Measurements from ENCODE around the gene PGBD5. TPM values are rescaled to one million over a fixed set of nuclear protein-coding genes. Genes with fewer than 3 reads are reported as not detected.
A peak's percentile ranks its signal among the peaks of the same experiment; 100 is the strongest.

Gene PGBD5
- total and polyA plus RNA-seq, 2 experiments from 2014 or later, result 0.40 to 1.2 TPM

DNA sequence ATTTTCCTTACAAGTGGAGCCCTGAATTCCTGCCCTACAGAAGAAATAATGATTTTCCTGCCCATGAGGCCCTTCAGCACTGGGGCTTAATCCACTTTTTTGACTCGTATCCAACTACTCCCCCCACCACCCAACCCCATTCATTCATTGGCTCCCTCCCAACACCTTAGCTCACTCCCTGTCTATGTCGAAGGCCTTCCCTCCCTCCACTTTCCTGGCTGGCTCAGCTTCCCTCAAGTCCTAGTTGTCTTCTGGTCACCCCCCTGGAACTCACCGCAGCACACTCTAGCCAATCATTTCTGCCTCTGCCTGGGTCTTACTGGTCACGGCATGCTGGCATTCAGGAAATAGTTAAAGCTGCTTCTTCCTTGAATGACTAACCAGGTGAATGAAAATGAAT is 118.9 kb downstream of the PGBD5 start:
- Histone ChIP-seq H3K27me3 (no peaks in the 10 kb centered on the region), H3K4me1 (ENCODE audit: low read depth) (no peaks in the 10 kb centered on the region), H3K9me3 (ENCODE audit: low read depth) (no peaks in the 10 kb centered on the region), H3K27ac (no peak overlapping the region), H3K4me3 (no peak overlapping the region), H3K36me3 (no peaks in the 10 kb centered on the region)
- TF ChIP-seq, protein P1, sequence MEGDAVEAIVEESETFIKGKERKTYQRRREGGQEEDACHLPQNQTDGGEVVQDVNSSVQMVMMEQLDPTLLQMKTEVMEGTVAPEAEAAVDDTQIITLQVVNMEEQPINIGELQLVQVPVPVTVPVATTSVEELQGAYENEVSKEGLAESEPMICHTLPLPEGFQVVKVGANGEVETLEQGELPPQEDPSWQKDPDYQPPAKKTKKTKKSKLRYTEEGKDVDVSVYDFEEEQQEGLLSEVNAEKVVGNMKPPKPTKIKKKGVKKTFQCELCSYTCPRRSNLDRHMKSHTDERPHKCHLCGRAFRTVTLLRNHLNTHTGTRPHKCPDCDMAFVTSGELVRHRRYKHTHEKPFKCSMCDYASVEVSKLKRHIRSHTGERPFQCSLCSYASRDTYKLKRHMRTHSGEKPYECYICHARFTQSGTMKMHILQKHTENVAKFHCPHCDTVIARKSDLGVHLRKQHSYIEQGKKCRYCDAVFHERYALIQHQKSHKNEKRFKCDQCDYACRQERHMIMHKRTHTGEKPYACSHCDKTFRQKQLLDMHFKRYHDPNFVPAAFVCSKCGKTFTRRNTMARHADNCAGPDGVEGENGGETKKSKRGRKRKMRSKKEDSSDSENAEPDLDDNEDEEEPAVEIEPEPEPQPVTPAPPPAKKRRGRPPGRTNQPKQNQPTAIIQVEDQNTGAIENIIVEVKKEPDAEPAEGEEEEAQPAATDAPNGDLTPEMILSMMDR (IDR thresholded peaks at IDR 0.05; ENCODE audit: low read depth, low read length), result no peak
- DNase-seq (ENCODE audit: low read depth in 1 of 2, low spot score in 1 of 2), result peak in 1 of 2 donors; percentile 46

DNA sequence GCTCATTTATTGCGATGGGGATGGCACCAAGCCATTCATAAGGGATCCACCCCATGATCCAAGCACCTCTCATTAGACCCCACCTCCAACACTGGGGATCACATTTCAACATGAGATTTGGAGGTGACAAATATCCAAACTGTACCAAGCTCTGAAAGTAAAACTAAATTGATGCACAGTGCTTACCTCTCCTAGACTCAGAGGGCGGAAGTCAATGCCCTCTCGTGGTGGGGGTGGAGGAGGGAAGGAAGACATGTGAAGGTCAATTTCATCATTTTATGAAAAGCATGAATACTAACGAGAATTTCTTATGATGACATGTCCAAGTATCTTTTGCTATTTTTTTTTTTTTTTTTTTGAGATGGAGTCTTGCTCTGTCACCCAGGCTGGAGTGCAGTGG is 120.0 kb downstream of the PGBD5 start:
- Histone ChIP-seq H3K9me3 (ENCODE audit: low read depth) (no peaks in the 10 kb centered on the region), H3K36me3 (no peaks in the 10 kb centered on the region), H3K4me1 (ENCODE audit: low read depth) (no peaks in the 10 kb centered on the region), H3K27me3 (no peaks in the 10 kb centered on the region), H3K4me3 (no peak overlapping the region), H3K27ac (no peak overlapping the region)
- no peak for DNase-seq (ENCODE audit: low read depth in 1 of 2, low spot score in 1 of 2)
- TF ChIP-seq, protein P1 (IDR thresholded peaks at IDR 0.05; ENCODE audit: low read depth, low read length), result no peak

DNA sequence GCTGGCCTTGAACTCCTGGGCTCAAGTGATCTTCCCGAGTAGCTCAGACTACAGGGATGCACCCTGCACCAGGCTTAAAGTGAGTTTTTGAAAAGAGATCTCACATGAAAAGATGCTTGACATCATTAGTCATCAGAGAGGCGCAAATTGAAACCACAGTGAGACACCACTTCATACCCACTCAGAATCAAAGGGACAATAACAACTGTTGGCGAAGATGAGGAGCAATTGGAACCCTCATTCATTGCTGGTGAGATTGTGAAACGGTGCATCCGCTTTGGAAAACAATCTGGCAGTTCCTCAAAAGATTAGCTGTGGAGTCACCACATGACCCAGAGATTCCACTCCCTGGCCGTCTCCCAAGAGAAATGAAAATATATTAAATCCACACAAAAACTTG is 122.3 kb downstream of the PGBD5 start:
- TF ChIP-seq, protein P1 (IDR thresholded peaks at IDR 0.05; ENCODE audit: low read depth, low read length), result no peak
- Histone ChIP-seq H3K4me3 (no peak overlapping the region), H3K36me3 (no peaks in the 10 kb centered on the region), H3K27ac (no peak overlapping the region), H3K4me1 (ENCODE audit: low read depth) (no peaks in the 10 kb centered on the region), H3K9me3 (ENCODE audit: low read depth) (no peaks in the 10 kb centered on the region), H3K27me3 (no peaks in the 10 kb centered on the region)
- peak in 1 of 2 donors; percentile 83 for DNase-seq (ENCODE audit: low read depth in 1 of 2, low spot score in 1 of 2)

DNA sequence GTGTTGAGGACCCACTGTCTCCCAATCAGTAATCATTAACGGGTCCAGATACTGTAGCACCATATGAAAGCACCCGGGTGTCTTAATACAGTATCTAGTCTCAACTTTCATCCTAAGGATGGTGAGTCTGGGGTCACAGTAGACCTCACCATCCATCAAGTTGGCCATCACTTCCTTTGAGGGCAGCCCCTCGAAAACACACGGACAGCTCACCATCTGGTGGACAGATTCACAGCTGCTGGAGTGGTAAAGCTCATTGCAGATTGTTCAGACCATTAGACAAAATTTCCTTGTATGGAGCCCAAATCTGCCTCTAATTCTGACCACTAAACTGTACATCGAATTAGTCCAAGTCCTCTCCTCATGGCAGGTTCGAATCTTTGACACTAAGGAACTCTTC is 123.1 kb downstream of the PGBD5 start:
- no peaks in the 10 kb centered on the region for H3K36me3 ChIP-seq
- TF ChIP-seq, protein P1 (IDR thresholded peaks at IDR 0.05; ENCODE audit: low read depth, low read length), result no peak
- DNase-seq (ENCODE audit: low read depth in 1 of 2, low spot score in 1 of 2), result no peak
- no peaks in the 10 kb centered on the region for H3K9me3 ChIP-seq (ENCODE audit: low read depth)
- H3K27me3 ChIP-seq, result no peaks in the 10 kb centered on the region
- no peak overlapping the region for H3K4me3 ChIP-seq
- no peak overlapping the region for H3K27ac ChIP-seq
- no peaks in the 10 kb centered on the region for H3K4me1 ChIP-seq (ENCODE audit: low read depth)

DNA sequence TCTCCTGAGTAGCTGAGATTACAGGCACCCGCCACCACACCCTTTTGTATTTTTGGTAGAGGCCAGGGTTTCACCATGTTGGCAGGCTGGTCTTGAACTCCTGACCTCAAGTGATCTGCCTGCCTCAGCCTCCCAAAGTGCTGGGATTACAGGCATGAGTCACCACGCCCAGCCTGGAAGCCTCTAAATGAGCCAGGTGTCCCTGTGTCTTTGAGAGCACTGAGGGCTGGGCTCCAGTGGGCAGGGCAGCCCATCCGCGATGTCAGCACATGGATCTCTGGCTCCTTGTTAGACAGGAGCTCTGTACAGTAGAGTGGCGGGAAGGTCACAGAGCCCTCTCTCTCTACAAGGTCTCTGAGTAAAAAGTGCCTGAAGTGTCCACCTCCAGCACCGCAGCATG is 124.3 kb downstream of the PGBD5 start:
- no peak for DNase-seq (ENCODE audit: low read depth in 1 of 2, low spot score in 1 of 2)
- Histone ChIP-seq H3K4me3 (no peak overlapping the region), H3K36me3 (no peaks in the 10 kb centered on the region), H3K27ac (no peak overlapping the region), H3K9me3 (ENCODE audit: low read depth) (no peaks in the 10 kb centered on the region), H3K27me3 (no peaks in the 10 kb centered on the region), H3K4me1 (ENCODE audit: low read depth) (no peaks in the 10 kb centered on the region)
- TF ChIP-seq, protein P1 (IDR thresholded peaks at IDR 0.05; ENCODE audit: low read depth, low read length), result no peak

DNA sequence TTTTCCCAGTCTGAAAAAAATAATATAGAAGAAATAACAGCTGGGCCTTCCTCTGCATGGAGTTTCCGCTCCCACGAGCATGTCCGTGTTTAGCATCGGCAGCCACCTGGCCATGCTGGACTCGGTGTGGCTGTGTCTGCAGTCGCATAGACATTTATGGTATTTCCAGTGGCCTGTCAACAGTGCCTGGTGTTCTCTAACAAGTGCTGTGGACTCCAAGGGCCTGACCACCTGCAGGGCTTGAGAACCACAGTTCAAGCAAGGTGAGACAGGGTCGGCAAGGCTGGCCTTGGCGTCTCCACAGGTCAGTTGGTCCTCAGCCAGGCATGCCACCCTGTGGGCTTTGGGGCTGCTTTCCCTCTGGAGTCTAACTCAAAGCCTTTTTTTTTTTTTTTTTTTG is 124.8 kb downstream of the PGBD5 start:
- no peaks in the 10 kb centered on the region for H3K4me1 ChIP-seq (ENCODE audit: low read depth)
- DNase-seq (ENCODE audit: low read depth in 1 of 2, low spot score in 1 of 2), result peak in 1 of 2 donors; percentile 80
- H3K4me3 ChIP-seq, result no peak overlapping the region
- no peak overlapping the region for H3K27ac ChIP-seq
- no peaks in the 10 kb centered on the region for H3K9me3 ChIP-seq (ENCODE audit: low read depth)
- no peaks in the 10 kb centered on the region for H3K36me3 ChIP-seq
- TF ChIP-seq, protein P1 (IDR thresholded peaks at IDR 0.05; ENCODE audit: low read depth, low read length), result no peak
- no peaks in the 10 kb centered on the region for H3K27me3 ChIP-seq
